ENCODE results near the gene MYT1. TPM values are rescaled to one million over a fixed set of nuclear protein-coding genes. Genes with fewer than 3 reads are reported as not detected.

The MYT1 gene
- total RNA-seq, 2 donors from 2014 or later: 0.16 TPM; not detected in 1

- Mint-ChIP-seq H3K36me3 (no peaks in the 10 kb centered on the region), H3K9me3 (no peaks in the 10 kb centered on the region), H3K27ac (no peak overlapping the region)
- ATAC-seq: no peak
- DNase-seq (ENCODE audit: low spot score in 2 of 2): peak in 1 of 2 donors; percentile 20
Observed at GRCh38 chr20:64136004-64136710, 28.1 kb upstream of the MYT1 start.

DNA sequence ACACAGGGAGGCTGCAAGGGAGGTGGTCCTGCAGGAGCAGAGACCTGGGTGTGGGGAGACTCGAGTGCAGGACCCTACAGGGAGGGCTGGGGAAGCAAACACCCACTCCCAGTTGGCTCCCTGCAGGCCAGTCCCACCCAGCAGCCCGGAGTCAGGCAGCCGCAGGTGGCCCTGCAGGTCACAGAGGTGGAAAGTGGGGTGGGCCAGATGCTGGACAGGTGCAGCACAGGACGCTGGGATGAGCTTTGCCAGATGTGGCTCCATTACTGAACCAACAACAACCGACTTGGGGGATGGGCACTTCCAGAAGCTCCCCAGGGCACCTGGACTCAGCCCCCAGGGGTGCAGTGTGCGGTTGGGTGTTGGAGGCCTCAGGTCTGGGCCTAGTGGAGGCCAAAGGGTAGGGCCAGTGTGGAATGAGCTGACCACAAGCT lies 26.6 kb upstream of the MYT1 start:
- ATAC-seq (no peak), DNase-seq (ENCODE audit: low spot score in 2 of 2) (peak in 1 of 2 donors; percentile 20)
- H3K36me3 Mint-ChIP-seq: no peaks in the 10 kb centered on the region
- no peaks in the 10 kb centered on the region for H3K9me3 Mint-ChIP-seq
- no peak overlapping the region for H3K27ac Mint-ChIP-seq

GRCh38 chr20:64138276-64138815 lies 25.9 kb upstream of the MYT1 start:
- no peaks in the 10 kb centered on the region for H3K36me3 Mint-ChIP-seq

GRCh38 chr20:64139199-64140060 lies 24.8 kb upstream of the MYT1 start:
- Mint-ChIP-seq H3K27ac (no peak overlapping the region), H3K9me3 (peaks cover 3 to 5% of the 10 kb centered on the region in 2 donors), H3K36me3 (peaks cover 4% of the 10 kb centered on the region in 2 donors)
- DNase-seq (ENCODE audit: low spot score in 2 of 2): peak in 1 of 2 donors; percentile 44
- ATAC-seq: no peak

More at GRCh38 chr20:64138276-64138815, 25.9 kb upstream of the MYT1 start:
- no peaks in the 10 kb centered on the region for H3K9me3 Mint-ChIP-seq
- no peak overlapping the region for H3K27ac Mint-ChIP-seq
- ATAC-seq (no peak), DNase-seq (ENCODE audit: low spot score in 2 of 2) (peak in 1 of 2 donors; percentile 11)

GRCh38 chr20:64140061-64140931 lies 24.0 kb upstream of the MYT1 start:
- ATAC-seq: no peak
- H3K36me3 Mint-ChIP-seq: peaks cover 13% of the 10 kb centered on the region in 2 donors
- peaks cover 11 to 12% of the 10 kb centered on the region in 2 donors for H3K9me3 Mint-ChIP-seq
- H3K27ac Mint-ChIP-seq: peak overlapping the region in 1 of 2 donors; percentile 70
- peak in 1 of 2 donors; percentile 34 for DNase-seq (ENCODE audit: low spot score in 2 of 2)

DNA sequence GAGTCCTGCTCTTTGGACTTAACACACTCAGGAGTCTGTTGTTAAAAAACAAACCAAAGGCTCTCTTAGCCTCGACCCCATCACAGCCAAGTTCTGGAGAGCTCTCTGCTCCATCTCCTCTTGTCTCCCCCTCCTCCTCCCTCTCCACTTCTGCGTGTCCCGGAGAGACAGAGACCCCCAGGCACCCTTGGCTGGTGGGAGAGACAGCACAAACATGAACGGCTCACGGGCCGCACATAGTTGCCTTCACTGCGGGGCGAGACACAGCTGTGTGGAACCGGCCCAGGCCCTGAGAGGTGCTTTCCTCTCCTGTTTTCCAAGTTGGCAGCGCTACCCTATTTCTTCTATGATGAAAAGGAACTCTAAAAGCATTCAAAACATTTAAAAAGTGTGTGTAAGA lies 23.3 kb upstream of the MYT1 start:
- Mint-ChIP-seq H3K36me3 (peaks cover 13 to 15% of the 10 kb centered on the region in 2 donors), H3K27ac (no peak overlapping the region), H3K9me3 (peaks cover 11 to 13% of the 10 kb centered on the region in 2 donors)
- DNase-seq (ENCODE audit: low spot score in 2 of 2): peak in 1 of 2 donors; percentile 21
- no peak for ATAC-seq

- DNase-seq (ENCODE audit: low spot score in 2 of 2) (peak in 1 of 2 donors; percentile 25), ATAC-seq (no peak)
- peaks cover 13 to 15% of the 10 kb centered on the region in 2 donors for H3K36me3 Mint-ChIP-seq
- no peak overlapping the region for H3K27ac Mint-ChIP-seq
- peaks cover 11 to 13% of the 10 kb centered on the region in 2 donors for H3K9me3 Mint-ChIP-seq
Observed at GRCh38 chr20:64142590-64142989, 21.7 kb upstream of the MYT1 start.

- ATAC-seq (no peak), DNase-seq (ENCODE audit: low spot score in 2 of 2) (peak in 1 of 2 donors; percentile 28)
- H3K36me3 Mint-ChIP-seq: peaks cover 13 to 15% of the 10 kb centered on the region in 2 donors
- no peak overlapping the region for H3K27ac Mint-ChIP-seq
- peaks cover 11 to 13% of the 10 kb centered on the region in 2 donors for H3K9me3 Mint-ChIP-seq
Observed at GRCh38 chr20:64143018-64143801, 21.0 kb upstream of the MYT1 start.

DNA sequence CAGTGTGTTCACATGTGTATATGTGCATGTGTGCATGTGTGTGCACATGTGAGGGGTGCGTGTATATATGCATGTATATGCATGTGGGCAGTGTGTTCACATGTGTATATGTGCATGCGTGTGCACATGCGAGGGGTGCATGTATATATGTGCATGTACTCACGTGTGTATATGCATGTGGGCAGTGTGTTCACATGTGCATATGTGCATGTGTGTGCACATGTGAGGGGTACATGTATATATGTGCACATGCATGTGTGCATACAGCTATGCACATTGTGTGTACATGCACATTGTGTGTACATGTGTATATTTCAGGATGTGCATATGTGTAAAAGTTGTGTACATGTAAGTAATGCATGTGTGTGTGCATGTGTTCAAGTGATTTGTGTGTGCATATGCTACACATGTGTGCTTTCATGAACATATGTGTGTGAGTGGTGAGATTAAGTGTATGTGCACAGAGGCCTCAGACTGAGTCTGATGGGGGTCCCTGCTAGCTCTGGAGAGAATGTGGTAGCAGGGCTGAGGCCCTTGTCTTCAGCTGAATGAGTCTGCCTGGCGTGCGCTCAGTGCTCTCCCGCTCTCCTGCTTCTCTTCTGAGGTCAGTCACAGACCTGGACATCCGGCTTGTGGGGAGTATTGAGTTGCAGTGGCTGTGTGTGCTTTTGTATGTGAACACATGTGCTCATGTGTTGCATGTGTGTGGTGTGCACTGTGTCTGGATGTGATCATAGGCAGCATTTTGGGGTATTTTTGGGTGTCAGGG lies 19.9 kb upstream of the MYT1 start:
- H3K9me3 Mint-ChIP-seq: peaks cover 11 to 13% of the 10 kb centered on the region in 2 donors
- no peak overlapping the region for H3K27ac Mint-ChIP-seq
- DNase-seq (ENCODE audit: low spot score in 2 of 2): peak in 1 of 2 donors; percentile 16
- ATAC-seq: no peak
- peaks cover 13 to 15% of the 10 kb centered on the region in 2 donors for H3K36me3 Mint-ChIP-seq

DNA sequence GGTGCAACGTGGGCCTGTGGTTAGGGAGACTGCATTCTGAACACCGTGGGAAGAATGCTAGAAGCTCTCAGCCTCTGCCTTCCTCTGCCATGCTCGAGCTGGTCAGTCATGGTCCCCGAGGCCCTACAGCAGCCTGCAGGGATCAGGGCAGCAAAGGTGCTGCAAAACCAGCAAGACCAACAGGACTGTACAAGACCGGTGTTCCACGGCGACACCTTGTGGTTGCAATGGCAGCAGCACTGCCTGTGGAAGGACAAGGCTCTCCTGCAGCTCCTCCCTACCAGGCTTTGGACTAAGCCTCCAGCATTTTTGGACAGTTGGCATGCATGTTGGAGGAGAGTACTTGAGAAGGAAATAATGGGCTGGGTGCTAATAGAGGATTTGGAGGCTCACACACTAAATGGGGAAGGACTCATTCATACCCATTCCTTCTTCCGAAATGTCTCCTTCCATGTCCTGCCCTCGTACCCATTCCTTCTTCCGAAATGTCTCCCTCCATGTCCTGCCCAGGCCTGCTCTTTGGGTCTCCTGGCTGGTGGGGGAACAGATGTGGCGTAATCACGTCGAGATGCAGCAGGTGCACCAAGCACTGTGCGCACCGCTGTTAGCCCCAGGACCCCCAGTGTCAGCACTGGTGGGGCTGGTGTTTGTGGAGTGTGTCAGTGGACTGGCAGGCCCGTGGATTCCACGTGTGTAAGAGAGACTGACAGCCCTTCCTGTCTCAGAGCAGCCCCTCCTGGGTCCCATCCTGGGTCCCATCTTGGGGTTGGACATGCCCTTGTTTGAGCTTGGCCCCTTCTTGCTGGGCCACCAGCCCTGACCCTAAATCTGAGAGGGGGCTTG lies 18.6 kb upstream of the MYT1 start:
- DNase-seq (ENCODE audit: low spot score in 2 of 2): peak; percentile 33 to 44
- H3K9me3 Mint-ChIP-seq: peaks cover 11 to 13% of the 10 kb centered on the region in 2 donors
- H3K27ac Mint-ChIP-seq: no peak overlapping the region
- no peak for ATAC-seq
- peaks cover 13 to 15% of the 10 kb centered on the region in 2 donors for H3K36me3 Mint-ChIP-seq

DNA sequence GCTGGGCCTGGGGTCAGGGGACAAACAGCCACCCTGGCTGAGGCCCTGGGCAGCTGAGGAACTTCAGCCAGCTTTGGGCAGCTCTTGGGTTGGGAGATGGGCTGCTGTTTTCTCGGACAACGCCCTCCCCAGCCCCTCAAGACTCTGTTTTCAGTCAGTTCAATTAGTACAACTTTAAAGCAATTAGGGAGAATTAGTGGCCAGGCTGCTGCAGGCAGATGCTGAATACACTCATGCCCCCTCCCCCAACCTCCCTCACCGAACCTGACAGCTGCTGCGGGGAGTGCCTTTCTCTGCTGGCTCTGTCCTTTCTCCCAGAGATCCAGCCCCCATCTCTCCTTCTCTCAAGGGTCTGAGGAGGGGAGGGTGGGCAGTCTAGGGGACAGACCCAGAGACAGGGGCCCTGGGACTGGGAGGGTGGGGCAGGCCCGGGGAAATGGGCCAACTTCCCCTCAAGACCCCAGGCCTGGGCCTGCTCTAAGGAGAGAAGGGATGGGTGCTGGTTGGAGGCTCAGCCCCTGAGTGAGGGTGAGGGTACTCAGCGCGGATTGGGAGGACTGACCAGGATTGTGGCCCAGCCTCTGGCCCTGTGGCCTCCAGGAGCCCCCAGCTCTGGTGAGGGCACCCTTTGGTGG lies 17.8 kb upstream of the MYT1 start:
- ATAC-seq: no peak

GRCh38 chr20:64146936-64147477 lies 17.2 kb upstream of the MYT1 start:
- DNase-seq (ENCODE audit: low spot score in 2 of 2) (peak in 1 of 2 donors; percentile 11), ATAC-seq (no peak)
- Mint-ChIP-seq H3K27ac (no peak overlapping the region), H3K9me3 (peaks cover 11 to 13% of the 10 kb centered on the region in 2 donors), H3K36me3 (peaks cover 13 to 15% of the 10 kb centered on the region in 2 donors)

More for the DNA sequence above, 17.8 kb upstream of the MYT1 start:
- peaks cover 11 to 13% of the 10 kb centered on the region in 2 donors for H3K9me3 Mint-ChIP-seq
- H3K36me3 Mint-ChIP-seq: peaks cover 13 to 15% of the 10 kb centered on the region in 2 donors
- no peak overlapping the region for H3K27ac Mint-ChIP-seq
- peak in 1 of 2 donors; percentile 33 for DNase-seq (ENCODE audit: low spot score in 2 of 2)

- ATAC-seq (no peak), DNase-seq (ENCODE audit: low spot score in 2 of 2) (no peak)
- Mint-ChIP-seq H3K27ac (no peak overlapping the region), H3K36me3 (peaks cover 13 to 15% of the 10 kb centered on the region in 2 donors), H3K9me3 (peaks cover 11 to 13% of the 10 kb centered on the region in 2 donors)
Observed at GRCh38 chr20:64148581-64148980, 15.7 kb upstream of the MYT1 start.
